Suprapubic skin (tissue), 4 donors: ENCODE results near the gene PCBD1. TPM values are rescaled to one million over a fixed set of nuclear protein-coding genes. Genes with fewer than 3 reads are reported as not detected.

Experiments
- DNase-seq, 2 donors: peaks; one replicate each; pipeline ENCODE4 v3.0.0-alpha.2; 2019; ENCODE audit warnings: low spot score in 2 of 2
- H3K27ac ChIP-seq: fragments of 200-600 bp; sonication (generic); one replicate; pipeline ENCODE4 v1.5.1; 2019
- H3K27me3 ChIP-seq: fragments of 200-600 bp; sonication (generic); one replicate; pipeline ENCODE4 v1.5.1; 2019
- H3K36me3 ChIP-seq: fragments of 200-600 bp; sonication (generic); one replicate; pipeline ENCODE4 v1.5.1; 2019
- H3K4me1 ChIP-seq: fragments of 200-600 bp; sonication (generic); one replicate; pipeline ENCODE4 v1.5.1; 2019
- H3K4me3 ChIP-seq: fragments of 200-600 bp; sonication (generic); one replicate; pipeline ENCODE4 v1.5.1; 2019; ENCODE audit warnings: mild to moderate bottlenecking
- H3K9me3 ChIP-seq: fragments of 200-600 bp; sonication (generic); one replicate; pipeline ENCODE4 v1.5.1; 2019
- CTCF ChIP-seq, 2 donors: fragments of 200-600 bp in 1 of 2; fragments of 450-650 bp in 1 of 2; sonication (generic) in 1 of 2; IDR thresholded peaks; one replicate each; pipeline ENCODE4 v1.5.1; 2016 to 2019; ENCODE audit warnings: antibody characterized with exemption in 2 of 2, mild to moderate bottlenecking in 1 of 2, moderate library complexity in 1 of 2
- EP300 ChIP-seq: sonication (generic); formaldehyde crosslinking; IDR thresholded peaks from one replicate; pipeline ENCODE4 v1.6.1; 2017; ENCODE audit warnings: antibody characterized with exemption
- POLR2A ChIP-seq, 2 donors: fragments of 450-650 bp; IDR thresholded peaks; one replicate each; pipeline ENCODE4 v1.6.1; 2017; ENCODE audit warnings: antibody characterized with exemption in 2 of 2, mild to moderate bottlenecking in 2 of 2, moderate library complexity in 2 of 2
- POLR2AphosphoS5 ChIP-seq, 3 donors: sonication (generic); formaldehyde crosslinking; IDR thresholded peaks; one replicate each; pipeline ENCODE4 v1.6.1; 2017; ENCODE audit warnings: antibody characterized with exemption in 3 of 3
- WGBS: methylation state at CpG from one replicate; pipeline ENCODE4 v1.1.5; 2018; 5-methylcytosine and 5-hydroxymethylcytosine counted together
- total RNA-seq, 4 donors: library from RNA; depleted of rRNA; stranded (reverse); fragments of >200 nt; gene quantifications; one replicate each; pipeline ENCODE4 v1.1.0, GENCODE V29; 2016

PCBD1 gene
- total RNA-seq, 4 donors from 2014 or later, result 24.2 to 47.0 (median 35.2) TPM

GRCh38 chr10:70913191-70913892 lies 25.0 kb upstream of the PCBD1 start:
- TF ChIP-seq POLR2AphosphoS5 (IDR thresholded peaks at IDR 0.05), result no peak
- no peak for TF ChIP-seq POLR2A (IDR thresholded peaks at IDR 0.05)
- no peak for TF ChIP-seq EP300
- WGBS, result 73% methylated on average over 6 of the region's 6 CpGs
- no peak for DNase-seq

GRCh38 chr10:70912556-70912955 lies 24.2 kb upstream of the PCBD1 start:
- TF ChIP-seq CTCF (IDR thresholded peaks at IDR 0.05), result no peak
- H3K4me1 ChIP-seq, result no peaks in the 10 kb centered on the region
- peaks cover 31% of the 10 kb centered on the region for H3K27me3 ChIP-seq
- WGBS, result 84% methylated on average over 5 of the region's 5 CpGs
- no peaks in the 10 kb centered on the region for H3K9me3 ChIP-seq
- no peak overlapping the region for H3K4me3 ChIP-seq
- H3K27ac ChIP-seq, result no peak overlapping the region
- H3K36me3 ChIP-seq, result no peaks in the 10 kb centered on the region
- no peak for DNase-seq

More at GRCh38 chr10:70913191-70913892, 25.0 kb upstream of the PCBD1 start:
- no peaks in the 10 kb centered on the region for H3K4me1 ChIP-seq
- H3K4me3 ChIP-seq, result no peak overlapping the region
- H3K27me3 ChIP-seq, result peaks cover 37% of the 10 kb centered on the region
- H3K9me3 ChIP-seq, result no peaks in the 10 kb centered on the region
- H3K27ac ChIP-seq, result no peak overlapping the region
- H3K36me3 ChIP-seq, result no peaks in the 10 kb centered on the region

GRCh38 chr10:70911386-70911785 lies 23.0 kb upstream of the PCBD1 start:
- H3K9me3 ChIP-seq, result no peaks in the 10 kb centered on the region
- DNase-seq, result no peak

GRCh38 chr10:70910486-70911341 lies 22.3 kb upstream of the PCBD1 start:
- peaks cover 14% of the 10 kb centered on the region for H3K27me3 ChIP-seq
- H3K4me1 ChIP-seq, result no peaks in the 10 kb centered on the region
- no peak overlapping the region for H3K4me3 ChIP-seq
- no peaks in the 10 kb centered on the region for H3K36me3 ChIP-seq
- no peak for DNase-seq
- TF ChIP-seq POLR2A (IDR thresholded peaks at IDR 0.05) (no peak), POLR2AphosphoS5 (IDR thresholded peaks at IDR 0.05) (no peak), EP300 (no peak), CTCF (IDR thresholded peaks at IDR 0.05) (no peak)
- WGBS, result 92% methylated on average over 9 of the region's 16 CpGs
- H3K27ac ChIP-seq, result no peak overlapping the region
- no peaks in the 10 kb centered on the region for H3K9me3 ChIP-seq

More at GRCh38 chr10:70911386-70911785, 23.0 kb upstream of the PCBD1 start:
- TF ChIP-seq EP300 (no peak), POLR2A (IDR thresholded peaks at IDR 0.05) (no peak), POLR2AphosphoS5 (IDR thresholded peaks at IDR 0.05) (no peak), CTCF (IDR thresholded peaks at IDR 0.05) (no peak)
- 100% methylated on average over 4 of the region's 4 CpGs for WGBS
- H3K36me3 ChIP-seq, result no peaks in the 10 kb centered on the region
- no peak overlapping the region for H3K4me3 ChIP-seq
- H3K27ac ChIP-seq, result no peak overlapping the region
- H3K27me3 ChIP-seq, result peaks cover 19% of the 10 kb centered on the region
- no peaks in the 10 kb centered on the region for H3K4me1 ChIP-seq

GRCh38 chr10:70909326-70909935 lies 21.1 kb upstream of the PCBD1 start:
- peaks cover 7% of the 10 kb centered on the region for H3K27me3 ChIP-seq
- H3K36me3 ChIP-seq, result no peaks in the 10 kb centered on the region
- no peak overlapping the region for H3K27ac ChIP-seq
- H3K4me1 ChIP-seq, result no peaks in the 10 kb centered on the region
- TF ChIP-seq EP300 (no peak), POLR2A (IDR thresholded peaks at IDR 0.05) (no peak), POLR2AphosphoS5 (IDR thresholded peaks at IDR 0.05) (no peak), CTCF (IDR thresholded peaks at IDR 0.05) (no peak)
- H3K9me3 ChIP-seq, result no peaks in the 10 kb centered on the region
- H3K4me3 ChIP-seq, result no peak overlapping the region
- DNase-seq, result no peak
- WGBS, result 83% methylated on average over 5 of the region's 9 CpGs
